ENCODE results near the gene MYL5.

The MYL5 gene

GRCh38 chr4:682490-683172, 8.3 kb downstream of the MYL5 start:
- H3K4me1 ChIP-seq (ENCODE audit: insufficient read depth, low read length): peaks cover 24% of the 10 kb centered on the region
- no peaks in the 10 kb centered on the region for H3K36me3 ChIP-seq (ENCODE audit: insufficient read depth, low read length)
- peaks cover 21% of the 10 kb centered on the region for H4K20me1 ChIP-seq (ENCODE audit: insufficient read depth, low read length)
- ATAC-seq (ENCODE audit: insufficient read depth, low read depth): no peak
- TF ChIP-seq CTCF (IDR thresholded peaks at IDR 0.05; ENCODE audit: borderline replicate concordance, extremely low read depth, low read length, poor library complexity, severe bottlenecking) (no peak), EZH2 (IDR thresholded peaks at IDR 0.05; ENCODE audit: borderline replicate concordance, low read depth, low read length, severe bottlenecking) (no peak)
- no peak overlapping the region for H3K9ac ChIP-seq (ENCODE audit: low read depth, low read length)
- H3K9me3 ChIP-seq (ENCODE audit: insufficient read depth, low read length, severe bottlenecking): no peaks in the 10 kb centered on the region
- no peak for DNase-seq
- H3K79me2 ChIP-seq (ENCODE audit: insufficient read depth, low read length): no peaks in the 10 kb centered on the region
- H3K27ac ChIP-seq (ENCODE audit: low read length): no peak overlapping the region
- H2AFZ ChIP-seq (ENCODE audit: low read depth, low read length): no peak overlapping the region
- H3K27me3 ChIP-seq (ENCODE audit: insufficient read depth, low read length, poor library complexity): no peaks in the 10 kb centered on the region
- H3K4me3 ChIP-seq (ENCODE audit: low read depth in 1 of 2, low read length in 2 of 2): no peak overlapping the region
- no peak overlapping the region for H3K4me2 ChIP-seq (ENCODE audit: insufficient read depth, low read length)

- H3K4me3 ChIP-seq (ENCODE audit: low read depth in 1 of 2, low read length in 2 of 2): no peak overlapping the region
- H3K79me2 ChIP-seq (ENCODE audit: insufficient read depth, low read length): no peaks in the 10 kb centered on the region
- H3K27ac ChIP-seq (ENCODE audit: low read length): no peak overlapping the region
- H2AFZ ChIP-seq (ENCODE audit: low read depth, low read length): no peak overlapping the region
- peak; percentile 44 for ATAC-seq (ENCODE audit: insufficient read depth, low read depth)
- H3K9ac ChIP-seq (ENCODE audit: low read depth, low read length): no peak overlapping the region
- no peak for DNase-seq
- no peaks in the 10 kb centered on the region for H3K27me3 ChIP-seq (ENCODE audit: insufficient read depth, low read length, poor library complexity)
- peaks cover 24% of the 10 kb centered on the region for H3K4me1 ChIP-seq (ENCODE audit: insufficient read depth, low read length)
- H3K9me3 ChIP-seq (ENCODE audit: insufficient read depth, low read length, severe bottlenecking): no peaks in the 10 kb centered on the region
- TF ChIP-seq EZH2 (IDR thresholded peaks at IDR 0.05; ENCODE audit: borderline replicate concordance, low read depth, low read length, severe bottlenecking): no peak
- TF ChIP-seq CTCF (IDR thresholded peaks at IDR 0.05; ENCODE audit: borderline replicate concordance, extremely low read depth, low read length, poor library complexity, severe bottlenecking): no peak
- no peaks in the 10 kb centered on the region for H3K36me3 ChIP-seq (ENCODE audit: insufficient read depth, low read length)
- H4K20me1 ChIP-seq (ENCODE audit: insufficient read depth, low read length): peaks cover 21% of the 10 kb centered on the region
- H3K4me2 ChIP-seq (ENCODE audit: insufficient read depth, low read length): no peak overlapping the region
Observed at GRCh38 chr4:683247-683897, 9.0 kb downstream of the MYL5 start.

- DNase-seq: peak; percentile 63
- no peaks in the 10 kb centered on the region for H3K27me3 ChIP-seq (ENCODE audit: insufficient read depth, low read length, poor library complexity)
- H3K4me1 ChIP-seq (ENCODE audit: insufficient read depth, low read length): peaks cover 24% of the 10 kb centered on the region
- H3K9me3 ChIP-seq (ENCODE audit: insufficient read depth, low read length, severe bottlenecking): no peaks in the 10 kb centered on the region
- H3K36me3 ChIP-seq (ENCODE audit: insufficient read depth, low read length): no peaks in the 10 kb centered on the region
- peaks cover 21% of the 10 kb centered on the region for H4K20me1 ChIP-seq (ENCODE audit: insufficient read depth, low read length)
- no peak overlapping the region for H3K4me3 ChIP-seq (ENCODE audit: low read depth in 1 of 2, low read length in 2 of 2)
- peak; percentile 58 for ATAC-seq (ENCODE audit: insufficient read depth, low read depth)
- no peak overlapping the region for H3K27ac ChIP-seq (ENCODE audit: low read length)
- TF ChIP-seq CTCF (IDR thresholded peaks at IDR 0.05; ENCODE audit: borderline replicate concordance, extremely low read depth, low read length, poor library complexity, severe bottlenecking) (peak; percentile 81), EZH2 (IDR thresholded peaks at IDR 0.05; ENCODE audit: borderline replicate concordance, low read depth, low read length, severe bottlenecking) (no peak)
- H3K4me2 ChIP-seq (ENCODE audit: insufficient read depth, low read length): no peak overlapping the region
- H3K9ac ChIP-seq (ENCODE audit: low read depth, low read length): no peak overlapping the region
- H2AFZ ChIP-seq (ENCODE audit: low read depth, low read length): no peak overlapping the region
- no peaks in the 10 kb centered on the region for H3K79me2 ChIP-seq (ENCODE audit: insufficient read depth, low read length)
Observed at GRCh38 chr4:683982-684622, 9.8 kb downstream of the MYL5 start.
